Gastrocnemius medialis (tissue), 4 donors: ENCODE measurements around the gene LAMTOR3.

ENCODE experiments used
- CTCF ChIP-seq, 5 experiments: fragments of 450-650 bp in 3 of 5; fragments of 200-600 bp in 2 of 5; sonication (generic) in 2 of 5; IDR thresholded peaks in 4 of 5; conservative IDR thresholded peaks in 1 of 5; 1 replicate in 4 of 5; 2 replicates in 1 of 5; pipeline ENCODE4 v1.5.1; 2016 to 2019; ENCODE audit warnings: antibody characterized with exemption in 5 of 5, mild to moderate bottlenecking in 3 of 5, moderate library complexity in 3 of 5
- POLR2A ChIP-seq, 2 donors: fragments of 450-650 bp; IDR thresholded peaks; one replicate each; pipeline ENCODE4 v1.6.1; 2017; ENCODE audit warnings: antibody characterized with exemption in 2 of 2, mild to moderate bottlenecking in 2 of 2, moderate library complexity in 2 of 2

- TF ChIP-seq CTCF (IDR thresholded peaks at IDR 0.05 in 4 of 5, conservative IDR thresholded peaks at IDR 0.05 in 1 of 5) (no peak), POLR2A (IDR thresholded peaks at IDR 0.05) (no peak)
Measured at GRCh38 chr4:99828477-99828876, 65.8 kb downstream of the LAMTOR3 start.
